Ishikawa (cell line): ENCODE results near the gene CADM1.

Experiments
- CREB1 ChIP-seq: IDR thresholded peaks from 2 replicates; pipeline ENCODE4 v1.6.1; 2012; ENCODE audit warnings: low read depth
- EGR1 ChIP-seq: IDR thresholded peaks from 2 replicates; pipeline ENCODE4 v1.6.1; 2012
- FOXM1 ChIP-seq: IDR thresholded peaks from 2 replicates; pipeline ENCODE4 v1.6.1; 2012; ENCODE audit warnings: low read depth, borderline replicate concordance
- MAX ChIP-seq: IDR thresholded peaks from 2 replicates; pipeline ENCODE4 v1.6.1; 2012
- RAD21 ChIP-seq: IDR thresholded peaks from 2 replicates; pipeline ENCODE4 v1.6.1; 2012; ENCODE audit warnings: low read depth

DNA sequence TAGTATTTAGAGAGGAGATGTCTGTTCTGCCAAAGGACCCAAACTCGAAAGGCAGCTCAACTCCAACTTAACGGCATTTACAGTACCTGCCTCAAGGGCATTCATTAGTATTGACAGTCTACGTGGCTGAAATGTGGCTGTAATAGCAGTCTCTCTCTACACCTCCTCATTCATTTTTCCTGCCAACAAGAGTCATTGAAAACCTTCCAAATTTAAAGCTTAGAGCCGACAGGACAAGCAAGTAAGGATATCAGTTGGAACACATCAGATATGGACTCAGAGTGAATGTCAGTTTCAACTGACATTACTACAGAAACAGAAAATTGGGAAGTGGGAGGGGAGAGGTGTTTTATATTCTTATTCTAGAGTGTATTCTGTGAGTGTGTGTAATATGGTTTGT is 253.1 kb downstream of the CADM1 start:
- TF ChIP-seq RAD21: no peak
- no peak for TF ChIP-seq MAX
- no peak for TF ChIP-seq EGR1
- TF ChIP-seq CREB1: no peak
- no peak for TF ChIP-seq FOXM1
